K562 (cell line): Measurements from ENCODE around the gene THEM5. TPM values are rescaled to one million over a fixed set of nuclear protein-coding genes. Genes with fewer than 3 reads are reported as not detected.

ENCODE experiments used
- ATAC-seq: fragments of 200-7000 bp; cut with Tn5 transposase; 3 replicates; pipeline ENCODE4 v1.9.1; 2020; ENCODE audit warnings: moderate library complexity
- BruUV-seq: library from RNA; stranded (reverse); fragments of 400-500 nt; replicated peaks from 2 replicates; lab custom pipeline; 2021; lab: Mats Ljungman, UMichigan
- CTCF ChIA-PET: fragments of 300-600 bp; formaldehyde crosslinking; extraction: SDS; loops from one replicate; lab custom pipeline; 2021; ENCODE audit warnings: low intra/inter-chr PET ratio; lab: Yijun Ruan, JAX
- POLR2A ChIA-PET: fragments of 300-600, 350-650 bp; sonication (Branson Sonifier 250); formaldehyde crosslinking; extraction: SDS; loops from one replicate; lab custom pipeline; 2021; ENCODE audit warnings: antibody characterized with exemption, inconsistent platforms; lab: Yijun Ruan, JAX
- DNase-seq, 4 experiments: peaks; one replicate each; pipeline versions ENCODE4 v3.0.0 to v3.0.0-alpha.2; 2011 to 2018; ENCODE audit warnings: low spot score in 3 of 4, mixed read lengths in 3 of 4; ENCODE audit errors: extremely low read depth in 1 of 4
- FAIRE-seq: peaks from 2 replicates; lab custom pipeline; 2011; peaks lifted over from hg19 to GRCh38; lab: Jason Lieb, UNC
- H2AFZ ChIP-seq: 2 replicates; pipeline ENCODE4 v1.6.0; 2011; ENCODE audit warnings: low read depth, low read length, control low read depth, inconsistent platforms
- H3K27ac ChIP-seq: fragments of 200-600 bp; 3 replicates; pipeline ENCODE4 v1.8.0; 2011; ENCODE audit warnings: low read depth, mild to moderate bottlenecking, control low read depth, inconsistent platforms, low read length, moderate library complexity, mixed read lengths; ENCODE audit errors: extremely low read depth
- H3K27me3 ChIP-seq, 2 experiments: fragments of 300-600 bp in 1 of 2; 2 replicates in 1 of 2; 3 replicates in 1 of 2; pipeline versions ENCODE4 v1.6.0 to v1.8.0; 2011; ENCODE audit warnings: inconsistent platforms in 2 of 2, low read length in 2 of 2, mild to moderate bottlenecking in 1 of 2, mixed read lengths in 1 of 2, moderate library complexity in 1 of 2; ENCODE audit not compliant: control insufficient read depth in 2 of 2, insufficient read depth in 2 of 2
- H3K36me3 ChIP-seq: fragments of 300-600 bp; 3 replicates; pipeline ENCODE4 v1.8.0; 2011; ENCODE audit warnings: mild to moderate bottlenecking, low read length, inconsistent platforms; ENCODE audit not compliant: control insufficient read depth, insufficient read depth
- H3K4me1 ChIP-seq, 2 experiments: fragments of 200-600 bp in 1 of 2; replicated peaks in 1 of 2; 2 replicates in 1 of 2; 3 replicates in 1 of 2; pipeline versions ENCODE4 v1.5.1 to v1.8.0; 2011; ENCODE audit warnings: inconsistent platforms in 2 of 2, low read length in 2 of 2, mild to moderate bottlenecking in 1 of 2, mixed read lengths in 1 of 2, moderate library complexity in 1 of 2; ENCODE audit not compliant: control insufficient read depth in 2 of 2, insufficient read depth in 2 of 2
- H3K4me2 ChIP-seq: 2 replicates; pipeline ENCODE4 v1.6.1; 2011; ENCODE audit warnings: low read length, control low read depth, inconsistent platforms, mixed read lengths; ENCODE audit not compliant: insufficient read depth
- H3K4me3 ChIP-seq: fragments of 200-600 bp; sonication (generic), shearing (Covaris generic); 2 replicates; pipeline ENCODE4 v1.5.1; 2016; ENCODE audit warnings: control low read depth, inconsistent platforms
- H3K79me2 ChIP-seq: fragments of 200-600 bp; 3 replicates; pipeline ENCODE4 v1.8.0; 2011; ENCODE audit warnings: low read length, inconsistent platforms; ENCODE audit not compliant: control insufficient read depth, insufficient read depth
- H3K9ac ChIP-seq, 2 experiments: 2 replicates each; pipeline versions ENCODE4 v1.6.0 to v1.6.1; 2011; ENCODE audit warnings: low read depth in 2 of 2, low read length in 2 of 2, control low read depth in 1 of 2, inconsistent platforms in 1 of 2, mild to moderate bottlenecking in 1 of 2, mixed read lengths in 1 of 2; ENCODE audit not compliant: insufficient read depth in 1 of 2
- H3K9me1 ChIP-seq: one replicate; pipeline ENCODE4 v1.6.0; 2011; ENCODE audit warnings: inconsistent platforms, mild to moderate bottlenecking, low read length, moderate library complexity; ENCODE audit not compliant: control insufficient read depth, insufficient read depth
- H3K9me3 ChIP-seq: replicated peaks from 2 replicates; pipeline ENCODE4 v1.5.1; 2011; ENCODE audit warnings: low read depth, low read length, inconsistent platforms; ENCODE audit not compliant: control insufficient read depth, insufficient read depth
- H4K20me1 ChIP-seq: replicated peaks from 2 replicates; pipeline ENCODE4 v1.6.1; 2011; ENCODE audit warnings: low read length, inconsistent platforms, mixed read lengths; ENCODE audit not compliant: control insufficient read depth, insufficient read depth
- NR2C1 ChIP-seq, 2 experiments: fragments of 450-650 bp; IDR thresholded peaks; 2 replicates each; pipeline ENCODE4 v1.6.1; 2017; ENCODE audit warnings: mild to moderate bottlenecking in 2 of 2, antibody characterized with exemption in 1 of 2, inconsistent platforms in 1 of 2, missing compliant biosample characterization in 1 of 2, missing genetic modification characterization in 1 of 2
- NR2C2 ChIP-seq, 2 experiments: fragments of 200-800 bp in 1 of 2; sonication (Bioruptor generic) in 1 of 2; sonication (generic) in 1 of 2; formaldehyde crosslinking in 1 of 2; IDR thresholded peaks; 2 replicates each; pipeline versions ENCODE4 v1.6.1 to v1.8.0; 2016 to 2022; ENCODE audit warnings: mild to moderate bottlenecking in 1 of 2, missing compliant biosample characterization in 1 of 2, missing genetic modification characterization in 1 of 2, missing genetic modification reagents in 1 of 2
- ZNF408 ChIP-seq: fragments of 250-450 bp; sonication (Bioruptor Pico); IDR thresholded peaks from 2 replicates; pipeline ENCODE4 v1.4.0; 2020; ENCODE audit warnings: low read depth, mild to moderate bottlenecking, moderate library complexity
- WGBS: fragments of 100-300 bp; shearing (Covaris generic); methylation state at CpG from one replicate; pipeline ENCODE4 v1.1.6; 2016; ENCODE audit warnings: low coverage, mixed read lengths; ENCODE audit not compliant: insufficient coverage; ENCODE audit errors: missing lambda C conversion rate; 5-methylcytosine and 5-hydroxymethylcytosine counted together
- in situ Hi-C: fragments of 300-500 bp; cut with MboI; formaldehyde crosslinking; loops from 4 replicates; pipeline ENCODE4 v1.15.0; 2018; ENCODE audit warnings: inconsistent platforms, mixed read lengths
- intact Hi-C: fragments of 100-400 bp; cut with micrococcal nuclease; formaldehyde crosslinking; loops from 2 replicates; pipeline ENCODE4 v1.14.2; 2022
- polyA plus RNA-seq, 8 experiments: library from polyadenylated mRNA; depleted of rRNA in 4 of 8; stranded (reverse) in 5 of 8; unstranded in 3 of 8; fragments of >200 nt; fragmentation: Nextera tagmentation in 2 of 8; fragmentation: Illumina TruSeq in 1 of 8; extraction: Ambion mirVana in 2 of 8; extraction: Trizol in 1 of 8; gene quantifications; 2 replicates each; pipeline versions ENCODE4 v1.2.1 to v1.2.3, GENCODE V29; 2011 to 2014; ENCODE audit warnings: inconsistent platforms in 1 of 8, missing spikeins in 1 of 8
- total RNA-seq, 7 experiments: library from RNA; depleted of rRNA in 6 of 7; stranded (reverse); fragments of >200 nt in 6 of 7; fragmentation: Illumina TruSeq in 2 of 7; extraction: Trizol in 2 of 7; gene quantifications; 2 replicates each; pipeline versions ENCODE4 v1.2.1 to v1.2.3, GENCODE V29; 2011 to 2021; ENCODE audit warnings: low replicate concordance in 1 of 7

THEM5 gene
- total and polyA plus RNA-seq, 9 of the 15 experiments (the other 6 are each of a cell fraction or from before 2014, with no cell fraction given) = not detected

DNA sequence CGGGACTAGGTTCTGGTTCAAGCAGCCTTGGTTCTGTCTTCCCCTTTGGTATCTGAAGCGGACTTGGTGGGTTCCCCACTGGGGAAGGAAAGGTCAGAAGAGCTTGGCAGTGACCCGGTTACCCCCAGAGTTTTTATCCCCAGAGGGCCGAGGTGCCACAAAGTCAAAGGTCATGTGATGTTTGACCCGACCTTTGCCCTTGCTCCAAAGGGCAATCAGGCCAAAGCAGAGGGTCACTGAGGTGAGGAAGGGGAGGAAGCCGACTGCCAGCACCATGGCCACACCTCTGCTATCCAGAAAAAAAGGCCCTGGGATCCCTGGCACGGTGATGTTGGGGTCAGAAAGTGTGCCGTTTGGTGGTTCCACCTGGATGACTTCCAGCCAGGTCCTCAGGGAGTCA is 52.7 kb downstream of the THEM5 start:
- ChIA-PET POLR2A (interaction anchor here (0.6 to 1.1 kb wide), 3 partner anchors 24 to 60 kb away, joined by 3 to 4 read pairs (median 3); no protein-coding TSS in a partner anchor), CTCF (no interaction called here)
- in situ Hi-C loops = no loop called here
- Histone ChIP-seq H3K4me1 (peaks cover 0 to 8% of the 10 kb centered on the region in 2 experiments; a peak in 1 of 5 replicates), H3K27me3 (peaks cover 44 to 74% of the 10 kb centered on the region in 2 experiments), H2AFZ (no peak overlapping the region), H3K79me2 (no peaks in the 10 kb centered on the region), H3K9me1 (no peaks in the 10 kb centered on the region), H3K4me2 (no peak overlapping the region), H4K20me1 (peaks cover 19% of the 10 kb centered on the region), H3K9ac (no peak overlapping the region), H3K36me3 (no peaks in the 10 kb centered on the region), H3K27ac (no peak overlapping the region), H3K9me3 (no peaks in the 10 kb centered on the region), H3K4me3 (no peak overlapping the region)
- DNase-seq (no peak), FAIRE-seq (no peak), ATAC-seq (no peak)
- intact Hi-C loops = no loop called here
- no peak for TF ChIP-seq ZNF408 (CRISPR knock-in tag)
- TF ChIP-seq NR2C2 (CRISPR knock-in tag; IDR thresholded peaks at IDR 0.05) = no peak
- peak; percentile 64 for TF ChIP-seq NR2C2 (tag; IDR thresholded peaks at IDR 0.05)
- peak; percentile 47 for TF ChIP-seq NR2C1 (IDR thresholded peaks at IDR 0.05)
- peak; percentile 59; the same call in 1 of the 2 replicates for TF ChIP-seq NR2C1 (tag; IDR thresholded peaks at IDR 0.05)
- 3% methylated on average over 7 of the region's 8 CpGs for WGBS
- BruUV-seq = no TSS peak
